ENCODE measurements around the gene L3MBTL3. TPM values are rescaled to one million over a fixed set of nuclear protein-coding genes. Genes with fewer than 3 reads are reported as not detected.

Gene L3MBTL3
- polyA plus RNA-seq, 2 of the 4 experiments (the other 2 are of a cell fraction), result 3.0 to 5.9 TPM

DNA sequence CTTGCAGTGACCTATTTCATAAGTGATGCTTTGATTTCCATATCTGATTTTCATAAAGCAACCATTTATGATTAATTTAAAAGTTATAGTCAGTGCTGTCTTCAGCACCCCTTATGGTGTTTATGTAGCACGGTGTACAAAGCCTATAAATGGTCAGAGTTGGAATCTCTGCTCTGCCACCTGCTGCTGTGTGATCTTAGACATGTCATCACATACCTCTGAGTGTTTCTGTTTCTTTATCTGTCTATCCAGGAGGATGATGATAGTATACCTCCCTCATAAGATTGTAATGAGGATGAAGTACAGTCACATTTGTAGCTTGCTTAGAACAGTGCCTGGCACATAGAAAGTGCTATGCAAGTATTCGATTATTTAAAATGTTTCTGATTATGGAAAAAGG is 103.9 kb downstream of the L3MBTL3 start:
- TF ChIP-seq, protein P1, sequence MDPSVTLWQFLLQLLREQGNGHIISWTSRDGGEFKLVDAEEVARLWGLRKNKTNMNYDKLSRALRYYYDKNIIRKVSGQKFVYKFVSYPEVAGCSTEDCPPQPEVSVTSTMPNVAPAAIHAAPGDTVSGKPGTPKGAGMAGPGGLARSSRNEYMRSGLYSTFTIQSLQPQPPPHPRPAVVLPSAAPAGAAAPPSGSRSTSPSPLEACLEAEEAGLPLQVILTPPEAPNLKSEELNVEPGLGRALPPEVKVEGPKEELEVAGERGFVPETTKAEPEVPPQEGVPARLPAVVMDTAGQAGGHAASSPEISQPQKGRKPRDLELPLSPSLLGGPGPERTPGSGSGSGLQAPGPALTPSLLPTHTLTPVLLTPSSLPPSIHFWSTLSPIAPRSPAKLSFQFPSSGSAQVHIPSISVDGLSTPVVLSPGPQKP (IDR thresholded peaks at IDR 0.05; ENCODE audit: low read depth, low read length), result no peak
- TF ChIP-seq, protein P2, sequence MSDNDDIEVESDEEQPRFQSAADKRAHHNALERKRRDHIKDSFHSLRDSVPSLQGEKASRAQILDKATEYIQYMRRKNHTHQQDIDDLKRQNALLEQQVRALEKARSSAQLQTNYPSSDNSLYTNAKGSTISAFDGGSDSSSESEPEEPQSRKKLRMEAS (IDR thresholded peaks at IDR 0.05), result no peak
- TF ChIP-seq ZC3H11A (IDR thresholded peaks at IDR 0.05) (no peak), SMC3 (IDR thresholded peaks at IDR 0.05) (no peak), JUN (IDR thresholded peaks at IDR 0.05) (no peak), TP53 (CRISPR knock-in tag; IDR thresholded peaks at IDR 0.05) (no peak), CHD2 (IDR thresholded peaks at IDR 0.05; ENCODE audit: low read length, partially characterized antibody) (no peak), POLR2A (IDR thresholded peaks at IDR 0.05; ENCODE audit: low read length) (no peak)
- CTCF ChIA-PET, result no interaction called here
- POLR2A ChIA-PET, result no interaction called here
- DNase-seq (ENCODE audit: low read depth in 1 of 2, low spot score in 1 of 2), result no peak
- Histone ChIP-seq H3K27ac (no peak overlapping the region), H3K4me2 (no peak overlapping the region), H3K9me3 (no peaks in the 10 kb centered on the region), H3K4me3 (no peak overlapping the region), H3K4me1 (no peaks in the 10 kb centered on the region)
- no peak for ATAC-seq
- no peak for FAIRE-seq
- 70% methylated on average over 2 of the region's 2 CpGs for WGBS (ENCODE audit: missing lambda C conversion rate)

DNA sequence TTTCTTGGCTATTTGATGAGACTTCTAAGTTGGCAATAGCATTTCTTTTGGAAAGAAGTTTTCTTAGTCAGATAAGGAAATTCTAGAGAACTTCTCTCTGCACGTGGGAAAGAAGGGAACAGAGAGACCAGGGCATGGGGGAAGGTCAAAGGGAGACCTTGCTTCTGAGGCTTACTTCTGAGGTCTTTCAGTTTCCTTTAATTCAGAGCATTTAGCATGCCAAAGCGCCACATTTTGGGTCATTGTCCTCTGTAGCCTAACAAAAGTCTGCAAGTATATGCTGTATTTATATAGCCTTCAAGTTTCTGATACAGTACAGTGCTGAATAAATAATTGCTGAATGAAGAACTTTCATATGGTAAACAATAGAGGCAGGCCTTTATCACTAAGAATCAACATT is 108.8 kb downstream of the L3MBTL3 start:
- ATAC-seq (no peak), FAIRE-seq (no peak), DNase-seq (ENCODE audit: low read depth in 1 of 2, low spot score in 1 of 2) (no peak)
- ChIA-PET POLR2A (no interaction called here), CTCF (no interaction called here)
- H3K4me3 ChIP-seq, result no peak overlapping the region
- no peaks in the 10 kb centered on the region for H3K9me3 ChIP-seq
- 34% methylated on average over 2 of the region's 2 CpGs for WGBS (ENCODE audit: missing lambda C conversion rate)
- H3K27ac ChIP-seq, result no peak overlapping the region
- TF ChIP-seq MAZ (IDR thresholded peaks at IDR 0.05; ENCODE audit: borderline replicate concordance, low read depth, low read length) (no peak), CHD4 (IDR thresholded peaks at IDR 0.05; ENCODE audit: borderline replicate concordance) (no peak), HOXB5 (CRISPR knock-in tag; IDR thresholded peaks at IDR 0.05) (no peak)
- TF ChIP-seq, protein P2 (IDR thresholded peaks at IDR 0.05), result no peak
- H3K4me1 ChIP-seq, result no peaks in the 10 kb centered on the region
- no peak overlapping the region for H3K4me2 ChIP-seq

DNA sequence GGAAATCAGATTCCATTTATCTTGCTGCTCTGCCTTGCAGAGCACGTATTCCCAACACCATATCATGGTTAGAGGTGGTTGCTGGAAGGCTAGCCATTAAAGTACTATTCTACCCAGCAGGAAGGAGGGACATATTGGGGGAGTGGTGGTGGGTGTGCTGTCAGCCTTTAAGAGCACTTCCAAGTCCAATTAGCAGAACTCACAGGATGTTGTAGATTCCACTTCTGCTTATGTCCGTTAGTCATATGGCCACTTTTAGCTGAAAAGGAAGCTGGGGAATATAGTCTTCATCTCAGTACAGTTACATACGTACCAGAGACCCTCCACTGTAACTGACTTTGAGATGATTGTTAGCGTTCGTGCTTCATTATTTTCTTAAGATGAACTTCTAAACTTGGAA is 109.9 kb downstream of the L3MBTL3 start:
- DNase-seq (ENCODE audit: low read depth in 1 of 2, low spot score in 1 of 2) (no peak), ATAC-seq (no peak), FAIRE-seq (no peak)
- Histone ChIP-seq H3K9me3 (no peaks in the 10 kb centered on the region), H3K4me1 (no peaks in the 10 kb centered on the region), H3K4me2 (no peak overlapping the region), H3K27ac (no peak overlapping the region), H3K4me3 (no peak overlapping the region)
- ChIA-PET POLR2A (no interaction called here), CTCF (no interaction called here)
- TF ChIP-seq, protein P3, sequence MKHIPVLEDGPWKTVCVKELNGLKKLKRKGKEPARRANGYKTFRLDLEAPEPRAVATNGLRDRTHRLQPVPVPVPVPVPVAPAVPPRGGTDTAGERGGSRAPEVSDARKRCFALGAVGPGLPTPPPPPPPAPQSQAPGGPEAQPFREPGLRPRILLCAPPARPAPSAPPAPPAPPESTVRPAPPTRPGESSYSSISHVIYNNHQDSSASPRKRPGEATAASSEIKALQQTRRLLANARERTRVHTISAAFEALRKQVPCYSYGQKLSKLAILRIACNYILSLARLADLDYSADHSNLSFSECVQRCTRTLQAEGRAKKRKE (CRISPR knock-in tag; IDR thresholded peaks at IDR 0.05; ENCODE audit: low read depth), result no peak
- TF ChIP-seq JUNB (IDR thresholded peaks at IDR 0.05) (no peak), FOSL2 (IDR thresholded peaks at IDR 0.05) (no peak), FOSL2 (CRISPR knock-in tag; IDR thresholded peaks at IDR 0.05) (no peak)
- WGBS (ENCODE audit: missing lambda C conversion rate), result 76% methylated on average over 5 of the region's 5 CpGs

DNA sequence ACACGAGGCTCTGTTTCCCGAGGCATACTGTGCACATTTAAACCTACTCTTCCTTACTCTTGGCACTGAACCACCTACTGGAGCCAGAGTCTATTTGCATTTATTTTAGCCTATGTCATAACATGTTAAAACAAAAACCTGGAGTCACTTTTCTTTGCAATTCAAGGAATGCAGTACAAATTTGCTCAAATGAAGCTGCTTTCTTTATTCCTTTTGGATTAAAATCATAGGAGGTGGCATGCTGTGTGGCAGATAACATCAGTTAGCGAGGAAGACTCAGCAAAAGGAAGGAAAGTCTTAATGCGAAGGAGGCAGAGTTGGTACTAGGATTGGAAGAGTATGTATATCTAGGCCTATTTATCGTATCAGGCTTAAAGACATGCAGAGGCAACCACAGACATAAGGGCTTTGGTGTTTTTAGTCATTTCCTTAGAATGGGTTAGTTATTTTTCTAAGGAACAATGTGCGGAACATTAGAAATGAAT is 111.4 kb downstream of the L3MBTL3 start:
- Histone ChIP-seq H3K4me1 (no peaks in the 10 kb centered on the region), H3K4me3 (no peak overlapping the region), H3K4me2 (no peak overlapping the region), H3K27ac (no peak overlapping the region), H3K9me3 (no peaks in the 10 kb centered on the region)
- CTCF ChIA-PET, result no interaction called here
- DNase-seq (ENCODE audit: low read depth in 1 of 2, low spot score in 1 of 2) (no peak), ATAC-seq (no peak), FAIRE-seq (no peak)
- TF ChIP-seq POLR2A (IDR thresholded peaks at IDR 0.05; ENCODE audit: low read length) (no peak), NR3C1 (IDR thresholded peaks at IDR 0.05) (no peak), HDAC2 (IDR thresholded peaks at IDR 0.05) (no peak), HOXB13 (CRISPR knock-in tag; IDR thresholded peaks at IDR 0.05; ENCODE audit: low read depth) (no peak), NPAS2 (CRISPR knock-in tag; IDR thresholded peaks at IDR 0.05; ENCODE audit: borderline replicate concordance) (no peak), BHLHE40 (IDR thresholded peaks at IDR 0.05; ENCODE audit: low read depth, low read length) (no peak), HOXA7 (CRISPR knock-in tag; IDR thresholded peaks at IDR 0.05) (no peak), RCOR1 (IDR thresholded peaks at IDR 0.05; ENCODE audit: low read depth, low read length) (no peak), POLR2AphosphoS2 (conservative IDR thresholded peaks at IDR 0.05; ENCODE audit: low read length) (no peak), RFX5 (IDR thresholded peaks at IDR 0.05) (no peak)
- TF ChIP-seq, protein P1 (IDR thresholded peaks at IDR 0.05; ENCODE audit: low read depth, low read length), result no peak
- TF ChIP-seq, protein P4, sequence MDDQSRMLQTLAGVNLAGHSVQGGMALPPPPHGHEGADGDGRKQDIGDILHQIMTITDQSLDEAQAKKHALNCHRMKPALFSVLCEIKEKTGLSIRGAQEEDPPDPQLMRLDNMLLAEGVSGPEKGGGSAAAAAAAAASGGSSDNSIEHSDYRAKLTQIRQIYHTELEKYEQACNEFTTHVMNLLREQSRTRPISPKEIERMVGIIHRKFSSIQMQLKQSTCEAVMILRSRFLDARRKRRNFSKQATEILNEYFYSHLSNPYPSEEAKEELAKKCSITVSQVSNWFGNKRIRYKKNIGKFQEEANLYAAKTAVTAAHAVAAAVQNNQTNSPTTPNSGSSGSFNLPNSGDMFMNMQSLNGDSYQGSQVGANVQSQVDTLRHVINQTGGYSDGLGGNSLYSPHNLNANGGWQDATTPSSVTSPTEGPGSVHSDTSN (IDR thresholded peaks at IDR 0.05), result no peak
- TF ChIP-seq, protein P5, sequence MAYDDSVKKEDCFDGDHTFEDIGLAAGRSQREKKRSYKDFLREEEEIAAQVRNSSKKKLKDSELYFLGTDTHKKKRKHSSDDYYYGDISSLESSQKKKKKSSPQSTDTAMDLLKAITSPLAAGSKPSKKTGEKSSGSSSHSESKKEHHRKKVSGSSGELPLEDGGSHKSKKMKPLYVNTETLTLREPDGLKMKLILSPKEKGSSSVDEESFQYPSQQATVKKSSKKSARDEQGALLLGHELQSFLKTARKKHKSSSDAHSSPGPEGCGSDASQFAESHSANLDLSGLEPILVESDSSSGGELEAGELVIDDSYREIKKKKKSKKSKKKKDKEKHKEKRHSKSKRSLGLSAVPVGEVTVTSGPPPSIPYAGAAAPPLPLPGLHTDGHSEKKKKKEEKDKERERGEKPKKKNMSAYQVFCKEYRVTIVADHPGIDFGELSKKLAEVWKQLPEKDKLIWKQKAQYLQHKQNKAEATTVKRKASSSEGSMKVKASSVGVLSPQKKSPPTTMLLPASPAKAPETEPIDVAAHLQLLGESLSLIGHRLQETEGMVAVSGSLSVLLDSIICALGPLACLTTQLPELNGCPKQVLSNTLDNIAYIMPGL (CRISPR knock-in tag; IDR thresholded peaks at IDR 0.05; ENCODE audit: borderline replicate concordance), result no peak
- POLR2A ChIA-PET, result no interaction called here
- 89% methylated on average over 6 of the region's 6 CpGs for WGBS (ENCODE audit: missing lambda C conversion rate)

Data from A549 (cell line).